Neural cell (in vitro differentiated cells): ENCODE measurements around the gene WDR26. TPM values are rescaled to one million over a fixed set of nuclear protein-coding genes. Genes with fewer than 3 reads are reported as not detected.

Experiments
- H2AFZ ChIP-seq: fragments of 200-600, 300-800 bp; sonication (generic), shearing (Covaris generic); 2 replicates; pipeline ENCODE4 v1.6.0; 2014; ENCODE audit warnings: low read depth, mild to moderate bottlenecking, antibody characterized with exemption, low read length, moderate library complexity
- H3F3A ChIP-seq: fragments of 200-600 bp; shearing (Covaris generic); 2 replicates; pipeline ENCODE4 v1.6.1; 2016; ENCODE audit warnings: mild to moderate bottlenecking, moderate library complexity, mixed read lengths, antibody characterized with exemption, low read length; ENCODE audit not compliant: insufficient read depth, poor library complexity, severe bottlenecking
- H3K27ac ChIP-seq: fragments of 200-600, 300-800 bp; sonication (generic), shearing (Covaris generic); 2 replicates; pipeline ENCODE4 v1.5.1; 2014; ENCODE audit warnings: mild to moderate bottlenecking, low read length, moderate library complexity
- H3K27me3 ChIP-seq: fragments of 300-800, 200-600 bp; sonication (generic), shearing (Covaris generic); 2 replicates; pipeline ENCODE4 v1.6.0; 2014; ENCODE audit warnings: mild to moderate bottlenecking, low read depth, low read length, moderate library complexity; ENCODE audit not compliant: insufficient read depth
- H3K36me3 ChIP-seq: fragments of 300-800, 200-600 bp; sonication (generic), shearing (Covaris generic); 2 replicates; pipeline ENCODE4 v1.5.1; 2014; ENCODE audit warnings: mild to moderate bottlenecking, antibody characterized with exemption, low read length, moderate library complexity; ENCODE audit not compliant: insufficient read depth
- H3K4me2 ChIP-seq: fragments of 300-800, 200-600 bp; sonication (generic), shearing (Covaris generic); 2 replicates; pipeline ENCODE4 v1.6.0; 2014; ENCODE audit warnings: mild to moderate bottlenecking, low read length
- H3K4me3 ChIP-seq: fragments of 300-800, 200-600 bp; sonication (generic), shearing (Covaris generic); 2 replicates; pipeline ENCODE4 v1.5.1; 2014; ENCODE audit warnings: mild to moderate bottlenecking, low read length, moderate library complexity
- H3K79me2 ChIP-seq: fragments of 200-600 bp; shearing (Covaris generic); replicated peaks from 2 replicates; pipeline ENCODE4 v1.6.0; 2014; ENCODE audit warnings: mild to moderate bottlenecking, low read length, moderate library complexity; ENCODE audit not compliant: insufficient read depth
- H3K9ac ChIP-seq: fragments of 300-800, 200-600 bp; sonication (generic), shearing (Covaris generic); 2 replicates; pipeline ENCODE4 v1.6.1; 2016; ENCODE audit warnings: mild to moderate bottlenecking, low read length, mixed read lengths
- H3K9me2 ChIP-seq: fragments of 200-600 bp; shearing (Covaris generic); 2 replicates; pipeline ENCODE4 v1.6.1; 2016; ENCODE audit warnings: mild to moderate bottlenecking, low read length, mixed read lengths; ENCODE audit not compliant: insufficient read depth
- H3K9me3 ChIP-seq: fragments of 200-600, 300-800 bp; sonication (generic), shearing (Covaris generic); 2 replicates; pipeline ENCODE4 v1.6.1; 2016; ENCODE audit warnings: mild to moderate bottlenecking, mixed run types, low read length, moderate library complexity, mixed read lengths
- H4K20me1 ChIP-seq: fragments of 200-600 bp; shearing (Covaris generic); 2 replicates; pipeline ENCODE4 v1.6.1; 2016; ENCODE audit warnings: mild to moderate bottlenecking, mixed run types; ENCODE audit not compliant: insufficient read depth
- EP300 ChIP-seq: fragments of 450-650 bp; conservative IDR thresholded peaks from 2 replicates; pipeline ENCODE4 v1.6.1; 2014; ENCODE audit warnings: antibody characterized with exemption, mild to moderate bottlenecking, moderate library complexity; ENCODE audit not compliant: poor library complexity, severe bottlenecking
- EZH2 ChIP-seq: fragments of 200-600, 300-800 bp; shearing (Covaris generic), sonication (generic); IDR thresholded peaks from 2 replicates; pipeline ENCODE4 v1.6.1; 2014; ENCODE audit warnings: antibody characterized with exemption, low read length, borderline replicate concordance, mild to moderate bottlenecking; ENCODE audit not compliant: insufficient read depth, poor library complexity, severe bottlenecking
- MXI1 ChIP-seq: fragments of 450-650 bp; conservative IDR thresholded peaks from 2 replicates; pipeline ENCODE4 v1.6.1; 2014; ENCODE audit warnings: antibody characterized with exemption, mild to moderate bottlenecking; ENCODE audit not compliant: poor library complexity, severe bottlenecking
- POLR2AphosphoS5 ChIP-seq: IDR thresholded peaks from 2 replicates; pipeline ENCODE4 v1.6.1; 2012
- RAD21 ChIP-seq: fragments of 450-650 bp; conservative IDR thresholded peaks from 2 replicates; pipeline ENCODE4 v1.6.1; 2014; ENCODE audit warnings: antibody characterized with exemption, mild to moderate bottlenecking, moderate library complexity
- SMC3 ChIP-seq: fragments of 450-650 bp; conservative IDR thresholded peaks from 2 replicates; pipeline ENCODE4 v1.6.1; 2014; ENCODE audit warnings: antibody characterized with exemption, mild to moderate bottlenecking, moderate library complexity; ENCODE audit not compliant: poor library complexity
- TAF1 ChIP-seq: IDR thresholded peaks from 2 replicates; pipeline ENCODE4 v1.6.1; 2012; ENCODE audit warnings: low read depth
- polyA plus RNA-seq: library from polyadenylated mRNA; depleted of rRNA; stranded (reverse); fragments of >200 nt; gene quantifications from 2 replicates; pipeline ENCODE4 v1.2.3, GENCODE V29; 2014
- TF ChIP-seq, protein P1 (sequence below): IDR thresholded peaks from 2 replicates; pipeline ENCODE4 v1.6.1; 2012; ENCODE audit warnings: borderline replicate concordance
- TF ChIP-seq, protein P2 (sequence below): fragments of 450-650 bp; IDR thresholded peaks from 2 replicates; pipeline ENCODE4 v1.5.1; 2014; ENCODE audit warnings: antibody characterized with exemption, mild to moderate bottlenecking, moderate library complexity; ENCODE audit not compliant: poor library complexity, severe bottlenecking

The WDR26 gene
- polyA plus RNA-seq, 1 donor from 2014 or later: 89.6 TPM

DNA sequence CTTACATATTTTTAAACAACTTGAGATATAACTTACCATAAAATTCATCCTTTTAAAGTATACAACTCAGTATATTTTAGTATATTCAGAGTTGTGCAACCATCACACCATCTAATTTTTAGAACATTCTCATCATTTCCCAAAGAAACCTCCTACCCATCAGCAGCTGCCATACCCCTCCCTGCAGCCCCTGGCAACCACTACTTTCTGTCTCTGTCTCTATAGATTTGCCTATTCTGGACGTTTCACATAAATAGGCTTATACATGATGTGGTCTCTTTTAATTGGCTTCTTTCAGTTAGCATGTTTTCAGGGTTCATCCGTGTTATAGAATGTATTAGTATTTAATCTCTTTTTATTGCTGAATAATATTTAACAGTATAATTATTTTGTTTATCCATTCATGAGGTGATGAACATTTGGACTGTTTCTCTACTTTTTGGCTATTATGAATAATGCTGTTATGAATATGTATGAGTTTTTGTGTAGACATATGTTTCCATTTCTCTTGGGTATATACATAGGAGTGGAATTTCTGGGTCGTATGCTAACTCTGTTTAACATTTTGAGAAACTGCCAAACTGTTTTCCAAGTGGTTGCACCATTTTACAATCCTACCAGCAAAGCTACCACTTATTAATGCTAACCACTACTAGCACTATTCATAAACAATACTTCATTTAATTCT lies 29.5 kb downstream of the WDR26 start:
- H3K79me2 ChIP-seq: peaks cover 8% of the 10 kb centered on the region
- no peaks in the 10 kb centered on the region for H4K20me1 ChIP-seq
- no peaks in the 10 kb centered on the region for H3K9me3 ChIP-seq
- no peak overlapping the region for H3K4me3 ChIP-seq
- H3F3A ChIP-seq: no peaks in the 10 kb centered on the region
- no peak overlapping the region for H3K27ac ChIP-seq
- no peak overlapping the region for H3K4me2 ChIP-seq
- H2AFZ ChIP-seq: no peak overlapping the region
- H3K36me3 ChIP-seq: peaks cover 19% of the 10 kb centered on the region
- no peak overlapping the region for H3K9ac ChIP-seq
- TF ChIP-seq POLR2AphosphoS5 (no peak), SMC3 (no peak), EP300 (no peak), RAD21 (no peak), TAF1 (no peak), EZH2 (no peak), MXI1 (no peak)
- TF ChIP-seq, protein P1, sequence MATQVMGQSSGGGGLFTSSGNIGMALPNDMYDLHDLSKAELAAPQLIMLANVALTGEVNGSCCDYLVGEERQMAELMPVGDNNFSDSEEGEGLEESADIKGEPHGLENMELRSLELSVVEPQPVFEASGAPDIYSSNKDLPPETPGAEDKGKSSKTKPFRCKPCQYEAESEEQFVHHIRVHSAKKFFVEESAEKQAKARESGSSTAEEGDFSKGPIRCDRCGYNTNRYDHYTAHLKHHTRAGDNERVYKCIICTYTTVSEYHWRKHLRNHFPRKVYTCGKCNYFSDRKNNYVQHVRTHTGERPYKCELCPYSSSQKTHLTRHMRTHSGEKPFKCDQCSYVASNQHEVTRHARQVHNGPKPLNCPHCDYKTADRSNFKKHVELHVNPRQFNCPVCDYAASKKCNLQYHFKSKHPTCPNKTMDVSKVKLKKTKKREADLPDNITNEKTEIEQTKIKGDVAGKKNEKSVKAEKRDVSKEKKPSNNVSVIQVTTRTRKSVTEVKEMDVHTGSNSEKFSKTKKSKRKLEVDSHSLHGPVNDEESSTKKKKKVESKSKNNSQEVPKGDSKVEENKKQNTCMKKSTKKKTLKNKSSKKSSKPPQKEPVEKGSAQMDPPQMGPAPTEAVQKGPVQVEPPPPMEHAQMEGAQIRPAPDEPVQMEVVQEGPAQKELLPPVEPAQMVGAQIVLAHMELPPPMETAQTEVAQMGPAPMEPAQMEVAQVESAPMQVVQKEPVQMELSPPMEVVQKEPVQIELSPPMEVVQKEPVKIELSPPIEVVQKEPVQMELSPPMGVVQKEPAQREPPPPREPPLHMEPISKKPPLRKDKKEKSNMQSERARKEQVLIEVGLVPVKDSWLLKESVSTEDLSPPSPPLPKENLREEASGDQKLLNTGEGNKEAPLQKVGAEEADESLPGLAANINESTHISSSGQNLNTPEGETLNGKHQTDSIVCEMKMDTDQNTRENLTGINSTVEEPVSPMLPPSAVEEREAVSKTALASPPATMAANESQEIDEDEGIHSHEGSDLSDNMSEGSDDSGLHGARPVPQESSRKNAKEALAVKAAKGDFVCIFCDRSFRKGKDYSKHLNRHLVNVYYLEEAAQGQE: no peak
- no peaks in the 10 kb centered on the region for H3K27me3 ChIP-seq
- H3K9me2 ChIP-seq: no peaks in the 10 kb centered on the region

DNA sequence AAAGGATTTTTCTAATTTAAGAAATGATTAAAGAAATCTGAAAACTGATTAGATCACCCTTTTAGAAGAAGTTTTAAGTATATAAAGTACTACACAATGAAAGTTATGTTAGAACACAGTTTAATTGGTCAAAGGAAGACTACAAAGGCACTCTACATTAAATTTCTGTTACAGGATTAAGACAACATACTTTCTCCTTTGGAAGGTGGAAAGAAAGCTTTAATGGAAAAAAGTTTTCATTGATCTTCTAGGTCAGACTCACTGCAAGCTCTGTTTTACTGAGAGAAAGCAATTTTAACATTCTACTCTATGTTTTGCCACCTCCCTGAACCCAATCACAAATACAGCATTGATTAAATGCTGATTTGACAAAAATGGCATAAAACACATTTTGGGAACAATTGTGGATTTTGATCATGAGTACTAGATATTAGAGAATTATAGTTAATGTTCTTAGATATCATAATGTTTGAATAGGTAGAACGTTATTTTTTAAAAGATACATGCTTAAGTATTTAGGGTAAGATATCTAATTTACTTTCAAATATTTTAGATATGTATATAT lies 32.0 kb downstream of the WDR26 start:
- H3K9me3 ChIP-seq: no peaks in the 10 kb centered on the region
- peaks cover 18% of the 10 kb centered on the region for H3K36me3 ChIP-seq
- H4K20me1 ChIP-seq: no peaks in the 10 kb centered on the region

More for the DNA sequence above, 32.0 kb downstream of the WDR26 start:
- no peak overlapping the region for H3K9ac ChIP-seq
- peaks cover 6% of the 10 kb centered on the region for H3K79me2 ChIP-seq
- no peak overlapping the region for H2AFZ ChIP-seq
- H3K9me2 ChIP-seq: no peaks in the 10 kb centered on the region
- H3K27ac ChIP-seq: no peak overlapping the region
- no peak overlapping the region for H3K4me2 ChIP-seq
- no peak overlapping the region for H3K4me3 ChIP-seq
- no peaks in the 10 kb centered on the region for H3K27me3 ChIP-seq
- TF ChIP-seq RAD21: no peak
- no peak for TF ChIP-seq TAF1
- TF ChIP-seq, protein P1: no peak
- no peak for TF ChIP-seq EZH2
- TF ChIP-seq, protein P2, sequence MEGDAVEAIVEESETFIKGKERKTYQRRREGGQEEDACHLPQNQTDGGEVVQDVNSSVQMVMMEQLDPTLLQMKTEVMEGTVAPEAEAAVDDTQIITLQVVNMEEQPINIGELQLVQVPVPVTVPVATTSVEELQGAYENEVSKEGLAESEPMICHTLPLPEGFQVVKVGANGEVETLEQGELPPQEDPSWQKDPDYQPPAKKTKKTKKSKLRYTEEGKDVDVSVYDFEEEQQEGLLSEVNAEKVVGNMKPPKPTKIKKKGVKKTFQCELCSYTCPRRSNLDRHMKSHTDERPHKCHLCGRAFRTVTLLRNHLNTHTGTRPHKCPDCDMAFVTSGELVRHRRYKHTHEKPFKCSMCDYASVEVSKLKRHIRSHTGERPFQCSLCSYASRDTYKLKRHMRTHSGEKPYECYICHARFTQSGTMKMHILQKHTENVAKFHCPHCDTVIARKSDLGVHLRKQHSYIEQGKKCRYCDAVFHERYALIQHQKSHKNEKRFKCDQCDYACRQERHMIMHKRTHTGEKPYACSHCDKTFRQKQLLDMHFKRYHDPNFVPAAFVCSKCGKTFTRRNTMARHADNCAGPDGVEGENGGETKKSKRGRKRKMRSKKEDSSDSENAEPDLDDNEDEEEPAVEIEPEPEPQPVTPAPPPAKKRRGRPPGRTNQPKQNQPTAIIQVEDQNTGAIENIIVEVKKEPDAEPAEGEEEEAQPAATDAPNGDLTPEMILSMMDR: no peak
- TF ChIP-seq POLR2AphosphoS5: no peak
- no peak for TF ChIP-seq SMC3
- TF ChIP-seq EP300: no peak
- no peak for TF ChIP-seq MXI1
- no peaks in the 10 kb centered on the region for H3F3A ChIP-seq
